Measurements from ENCODE around the gene TPRKB. TPM values are rescaled to one million over a fixed set of nuclear protein-coding genes. Genes with fewer than 3 reads are reported as not detected.

The TPRKB gene
- 10.1 and 11.9 TPM in 2 replicates for total RNA-seq

GRCh38 chr2:73736855-73737779 lies at the start of gene TPRKB:
TPRKB (minus strand) TSS chr2:73737345; CDS start chr2:73734569, 2,776 bp downstream.

DNA sequence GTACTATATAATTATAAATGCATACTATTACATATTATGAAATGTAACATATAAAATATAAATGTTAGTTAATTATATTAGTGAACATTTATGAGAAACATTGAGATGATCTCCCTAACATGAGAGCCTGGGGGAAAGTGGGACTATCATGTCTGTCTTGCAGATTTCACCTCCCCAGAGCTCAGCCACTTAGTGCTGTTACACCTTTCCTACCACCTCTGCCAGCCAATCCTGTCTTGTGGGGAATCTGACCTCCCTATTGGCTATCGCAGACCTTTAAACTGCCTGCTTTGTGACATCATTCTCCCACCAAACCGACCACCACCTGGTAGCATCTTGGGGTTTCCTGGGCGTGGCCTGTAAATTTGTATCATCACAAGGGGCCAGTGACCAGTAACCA lies 46.7 kb upstream of the TPRKB start, which contains the start of gene C2orf78:
Gene C2orf78 (plus strand): TSS at position 301 of the 400 bp plus-strand sequence. CDS start 127 bp downstream, outside the sequence.

DNA sequence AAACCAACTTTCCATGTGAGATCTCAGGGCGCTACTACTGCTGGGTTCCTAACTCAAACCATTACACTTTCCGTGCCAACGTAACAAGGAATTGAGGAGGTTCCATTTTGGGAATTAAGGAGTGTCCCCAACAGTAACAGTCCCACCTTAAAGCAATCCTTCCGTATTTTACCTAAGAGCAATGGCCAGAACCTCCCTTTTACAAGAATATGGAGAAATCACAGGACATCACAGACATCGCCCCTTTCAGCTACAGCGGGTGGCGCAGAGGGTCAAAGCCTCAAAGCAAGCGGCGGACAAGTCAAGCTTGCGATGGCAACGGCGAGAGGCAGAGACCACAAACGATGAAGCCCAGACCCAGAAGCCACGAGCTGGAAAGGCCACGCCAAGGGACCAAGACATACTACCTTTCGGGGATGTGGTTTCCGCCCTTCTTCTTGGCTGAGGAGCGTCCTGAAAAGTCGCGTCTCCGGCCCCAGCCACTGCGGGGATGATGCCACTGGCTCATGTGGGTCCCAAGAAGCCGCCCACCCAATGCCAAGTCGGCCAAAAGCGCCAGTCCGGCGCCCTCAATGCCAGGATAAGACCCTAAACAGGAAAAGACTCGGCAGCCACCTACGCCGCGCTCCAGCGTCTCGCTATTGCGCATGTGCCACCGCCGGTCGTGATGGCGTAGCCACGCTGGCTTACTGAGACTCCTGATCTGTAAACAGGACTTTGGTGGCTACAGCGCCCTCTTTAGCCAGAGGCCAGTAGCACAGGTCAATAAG lies 42.5 kb upstream of the TPRKB start, which contains the start of gene DUSP11:
Gene DUSP11 (minus strand): TSS at position 637 of the 770 bp plus-strand sequence. CDS start 129 bp downstream, at position 508.

Other genes starting within 250 kb of the TPRKB start
- gene NAT8, start 94.9 kb downstream of the TPRKB start, total RNA-seq, result not detected in 2 replicates
- 19.6 and 20.3 TPM in 2 replicates for gene DUSP11, start 42.8 kb upstream of the TPRKB start, total RNA-seq
- not detected in 2 replicates for gene C2orf78, start 46.8 kb upstream of the TPRKB start, total RNA-seq
- gene STAMBP, start 91.6 kb upstream of the TPRKB start, total RNA-seq, result 26.5 and 29.1 TPM in 2 replicates
- gene ACTG2, start 155.7 kb upstream of the TPRKB start, total RNA-seq, result 32.7 and 43.4 TPM in 2 replicates
- 43.9 and 50.7 TPM in 2 replicates for gene DGUOK, start 189.5 kb upstream of the TPRKB start, total RNA-seq
- 4.5 and 5.4 TPM in 2 replicates for gene TET3, start 247.6 kb upstream of the TPRKB start, total RNA-seq